Upper lobe of left lung (tissue), 6 donors: ENCODE results near the gene BTBD2. TPM values are rescaled to one million over a fixed set of nuclear protein-coding genes. Genes with fewer than 3 reads are reported as not detected.

Experiments
- ATAC-seq, 2 donors: fragments of 200-7000 bp; cut with Tn5 transposase; one replicate each; pipeline ENCODE4 v1.9.1; 2022; ENCODE audit warnings: mild to moderate bottlenecking in 2 of 2, moderate library complexity in 2 of 2; ENCODE audit not compliant: low FRiP score in 2 of 2
- DNase-seq, 2 donors: peaks; one replicate each; pipeline ENCODE4 v3.0.0-alpha.2; 2019 to 2020
- H3K27ac ChIP-seq, 4 donors: fragments of 200-600 bp; sonication (generic); one replicate each; pipeline ENCODE4 v1.5.1; 2016 to 2019
- H3K27me3 ChIP-seq, 4 donors: fragments of 200-600 bp; sonication (generic); one replicate each; pipeline ENCODE4 v1.5.1; 2017 to 2019
- H3K36me3 ChIP-seq, 4 donors: fragments of 200-600 bp; sonication (generic); one replicate each; pipeline ENCODE4 v1.5.1; 2016 to 2019
- H3K4me1 ChIP-seq, 4 donors: fragments of 200-600 bp; sonication (generic); one replicate each; pipeline ENCODE4 v1.5.1; 2018 to 2019
- H3K4me3 ChIP-seq, 4 donors: fragments of 200-600 bp; sonication (generic); one replicate each; pipeline ENCODE4 v1.5.1; 2017 to 2019; ENCODE audit warnings: mild to moderate bottlenecking in 2 of 4, moderate library complexity in 1 of 4
- H3K9me3 ChIP-seq, 4 donors: fragments of 200-600 bp; sonication (generic); one replicate each; pipeline ENCODE4 v1.5.1; 2018 to 2019
- CTCF ChIP-seq, 6 experiments: fragments of 450-650 bp in 4 of 6; fragments of 200-600 bp in 2 of 6; sonication (generic) in 2 of 6; IDR thresholded peaks; one replicate each; pipeline ENCODE4 v1.5.1; 2016 to 2019; ENCODE audit warnings: antibody characterized with exemption in 6 of 6
- EP300 ChIP-seq, 4 donors: sonication (generic); formaldehyde crosslinking; IDR thresholded peaks; one replicate each; pipeline ENCODE4 v1.5.1; 2017; ENCODE audit warnings: antibody characterized with exemption in 4 of 4, control low read depth in 2 of 4
- POLR2A ChIP-seq, 4 donors: fragments of 450-650 bp; IDR thresholded peaks; one replicate each; pipeline ENCODE4 v1.5.1; 2016 to 2017; ENCODE audit warnings: antibody characterized with exemption in 4 of 4, mild to moderate bottlenecking in 2 of 4
- POLR2AphosphoS5 ChIP-seq, 2 donors: sonication (generic); formaldehyde crosslinking; IDR thresholded peaks; one replicate each; pipeline ENCODE4 v1.5.1; 2017; ENCODE audit warnings: antibody characterized with exemption in 2 of 2
- WGBS, 2 donors: methylation state at CpG; one replicate each; pipeline ENCODE4 v1.1.5; 2017 to 2018; 5-methylcytosine and 5-hydroxymethylcytosine counted together
- total RNA-seq, 6 donors: library from RNA; depleted of rRNA in 4 of 6; stranded (reverse); fragments of >200 nt in 4 of 6; gene quantifications; one replicate each; pipeline versions ENCODE4 v1.1.0 to v1.2.1, GENCODE V29; 2016 to 2021
- donor health status: DM: no; HTN: no; CAD: no; lungs with moderate emphysema.
- donor health status: DM: no; HTN: yes; CAD: no; lungs with severe emphysema.

The BTBD2 gene
- total RNA-seq, 6 donors from 2014 or later = 49.0 to 87.3 (median 69.8) TPM

GRCh38 chr19:2018752-2019151, 3.2 kb upstream of the BTBD2 start:
- Histone ChIP-seq H3K27ac (no peak overlapping the region), H3K9me3 (no peaks in the 10 kb centered on the region), H3K4me3 (no peak overlapping the region), H3K27me3 (no peaks in the 10 kb centered on the region), H3K4me1 (peaks cover 19 to 29% (median 23%) of the 10 kb centered on the region in 4 donors), H3K36me3 (no peaks in the 10 kb centered on the region)
- TF ChIP-seq POLR2AphosphoS5 (IDR thresholded peaks at IDR 0.05) (no peak), POLR2A (IDR thresholded peaks at IDR 0.05) (no peak), CTCF (IDR thresholded peaks at IDR 0.05) (no peak), EP300 (IDR thresholded peaks at IDR 0.05) (no peak)
- ATAC-seq = no peak
- no peak for DNase-seq
- 87 to 91% methylated on average over 13 of the region's 13 CpGs for WGBS, 2 donors

- Histone ChIP-seq H3K4me3 (peak overlapping the region in 3 of 4 donors; percentile 66 to 81 (median 68)), H3K9me3 (no peaks in the 10 kb centered on the region), H3K27ac (peak overlapping the region in 3 of 4 donors; percentile 31 to 86 (median 65)), H3K4me1 (peaks cover 19 to 36% (median 24%) of the 10 kb centered on the region in 4 donors), H3K36me3 (no peaks in the 10 kb centered on the region), H3K27me3 (no peaks in the 10 kb centered on the region)
- DNase-seq (peak; percentile 78), ATAC-seq (peak; percentile 84 to 87)
- no peak for TF ChIP-seq POLR2AphosphoS5 (IDR thresholded peaks at IDR 0.05)
- WGBS, 2 donors = 69 to 77% methylated on average over 16 to 22 of the region's 23 CpGs
Observed at GRCh38 chr19:2016041-2016807, 710 bp upstream of the BTBD2 start.

GRCh38 chr19:2014731-2015607, 545 bp downstream of the BTBD2 start:
- 15 to 56% methylated on average over 13 to 30 of the region's 74 CpGs for whole genome bisulfite sequencing, 2 donors
- TF ChIP-seq POLR2AphosphoS5 (IDR thresholded peaks at IDR 0.05) (no peak), POLR2A (IDR thresholded peaks at IDR 0.05) (no peak), EP300 (IDR thresholded peaks at IDR 0.05) (no peak), CTCF (IDR thresholded peaks at IDR 0.05) (no peak)
- H3K4me1 ChIP-seq = peaks cover 19 to 35% (median 24%) of the 10 kb centered on the region in 4 donors
- peak overlapping the region; percentile 50 to 81 (median 67) for H3K4me3 ChIP-seq
- ATAC-seq (peak; percentile 36 to 39), DNase-seq (peak in 1 of 2 donors; percentile 88)
- no peaks in the 10 kb centered on the region for H3K9me3 ChIP-seq
- no peaks in the 10 kb centered on the region for H3K27me3 ChIP-seq
- H3K36me3 ChIP-seq = no peaks in the 10 kb centered on the region
- peak overlapping the region in 3 of 4 donors; percentile 53 to 86 (median 65) for H3K27ac ChIP-seq

GRCh38 chr19:2014131-2014571, 1.4 kb downstream of the BTBD2 start:
- Histone ChIP-seq H3K36me3 (no peaks in the 10 kb centered on the region), H3K27me3 (no peaks in the 10 kb centered on the region), H3K9me3 (no peaks in the 10 kb centered on the region), H3K4me1 (peaks cover 19 to 28% (median 20%) of the 10 kb centered on the region in 4 donors), H3K4me3 (peak overlapping the region in 3 of 4 donors; percentile 66 to 81 (median 68)), H3K27ac (peak overlapping the region in 2 of 4 donors; percentile 53 to 86)
- no peak for DNase-seq
- TF ChIP-seq POLR2AphosphoS5 (IDR thresholded peaks at IDR 0.05) (no peak), CTCF (IDR thresholded peaks at IDR 0.05) (no peak), EP300 (IDR thresholded peaks at IDR 0.05) (no peak), POLR2A (IDR thresholded peaks at IDR 0.05) (no peak)
- WGBS, 2 donors = 85 to 87% methylated on average over 5 of the region's 5 CpGs
- ATAC-seq = no peak

- H3K36me3 ChIP-seq = no peaks in the 10 kb centered on the region
- no peak overlapping the region for H3K4me3 ChIP-seq
- DNase-seq (no peak), ATAC-seq (no peak)
- no peaks in the 10 kb centered on the region for H3K27me3 ChIP-seq
- H3K9me3 ChIP-seq = no peaks in the 10 kb centered on the region
- TF ChIP-seq POLR2AphosphoS5 (IDR thresholded peaks at IDR 0.05) (no peak), EP300 (IDR thresholded peaks at IDR 0.05) (no peak), POLR2A (IDR thresholded peaks at IDR 0.05) (no peak), CTCF (IDR thresholded peaks at IDR 0.05) (no peak)
- peaks cover 19 to 28% (median 20%) of the 10 kb centered on the region in 4 donors for H3K4me1 ChIP-seq
- H3K27ac ChIP-seq = peak overlapping the region in 1 of 4 donors; percentile 10
- 92 to 95% methylated on average over 6 of the region's 6 CpGs for whole genome bisulfite sequencing, 2 donors
Observed at GRCh38 chr19:2013683-2013961, 1.9 kb downstream of the BTBD2 start.
